ENCODE results near the gene YES1. TPM values are rescaled to one million over a fixed set of nuclear protein-coding genes. Genes with fewer than 3 reads are reported as not detected.

The YES1 gene
- total RNA-seq, 1 donor from 2014 or later, result 60.7 TPM

Small RNA genes lying within 50 kb of the gene (small RNA-seq; reads per million reads assigned to genes)
- gene BOLA2P1, result not detected
- gene RNU1-109P, result not detected

Other genes with a start within 250 kb of the YES1 start
- not detected for gene CETN1, start 231.9 kb downstream of the YES1 start, total RNA-seq
- gene CLUL1, start 215.3 kb downstream of the YES1 start, total RNA-seq, result 1.6 TPM
- gene TYMS, start 154.6 kb downstream of the YES1 start, total RNA-seq, result 3.7 TPM
- 2.0 TPM for gene ENOSF1, start 99.6 kb downstream of the YES1 start, total RNA-seq
- gene ADCYAP1, start 92.6 kb upstream of the YES1 start, total RNA-seq, result 7.3 TPM